Inferior parietal cortex (tissue), 1 donor: ENCODE data around the gene OR5K4.
"Not testable (repeated sequence)": the region's sequence is repeated elsewhere in the genome, so short reads cannot be mapped to it uniquely, and the experiment has no call there.

Experiments
- DNase-seq: peaks from one replicate; pipeline ENCODE4 v3.0.0-alpha.2; 2016; ENCODE audit errors: extremely low spot score

The OR5K4 gene

GRCh38 chr3:98371853-98372252 lies 18.2 kb downstream of the OR5K4 start:
- no peak for DNase-seq

- DNase-seq, result no peak
Measured at GRCh38 chr3:98372445-98372844, 18.8 kb downstream of the OR5K4 start.

GRCh38 chr3:98376631-98377030 lies 23.0 kb downstream of the OR5K4 start:
- no peak for DNase-seq

GRCh38 chr3:98388147-98388546 lies 34.5 kb downstream of the OR5K4 start:
- no peak for DNase-seq

GRCh38 chr3:98390366-98390765 lies 36.7 kb downstream of the OR5K4 start, which contains the start of gene OR5K3:
Gene OR5K3 (plus strand): TSS chr3:98390666. CDS start chr3:98390666, 0 bp downstream.
- DNase-seq, result no peak

- DNase-seq, result peak; percentile 30
Measured at GRCh38 chr3:98395101-98395500, 41.4 kb downstream of the OR5K4 start.

- not testable (repeated sequence) for DNase-seq
Measured at GRCh38 chr3:98396482-98396881, 42.8 kb downstream of the OR5K4 start.

- no peak for DNase-seq
Measured at GRCh38 chr3:98398513-98398912, 44.9 kb downstream of the OR5K4 start.

- DNase-seq, result no peak
Measured at GRCh38 chr3:98402507-98402906, 48.9 kb downstream of the OR5K4 start.

GRCh38 chr3:98404010-98404409 lies 50.4 kb downstream of the OR5K4 start:
- DNase-seq, result no peak
